A549 (cell line): ENCODE data around the gene ME2. TPM values are rescaled to one million over a fixed set of nuclear protein-coding genes. Genes with fewer than 3 reads are reported as not detected.
"Not testable (repeated sequence)": the region's sequence is repeated elsewhere in the genome, so short reads cannot be mapped to it uniquely, and the experiment has no call there.

Experiments
- ATAC-seq, 2 experiments: fragments of 200-7000 bp in 1 of 2; fragments of >200 bp in 1 of 2; cut with Nextera tagmentation in 1 of 2; cut with Tn5 transposase in 1 of 2; 3 replicates each; pipeline versions ENCODE4 v1.8.0 to v1.9.1; 2018 to 2020; ENCODE audit warnings: mild to moderate bottlenecking in 1 of 2, moderate library complexity in 1 of 2
- CTCF ChIA-PET: fragments of 300-600 bp; sonication (Branson Sonifier 250); formaldehyde crosslinking; extraction: SDS; loops from one replicate; lab custom pipeline; 2021; ENCODE audit warnings: antibody characterized with exemption, inconsistent platforms; lab: Yijun Ruan, JAX
- POLR2A ChIA-PET: fragments of 350-600 bp; formaldehyde crosslinking; extraction: SDS; loops from one replicate; lab custom pipeline; 2021; ENCODE audit warnings: antibody characterized with exemption, inconsistent platforms; lab: Yijun Ruan, JAX
- DNase-seq, 2 experiments: peaks; one replicate each; pipeline versions ENCODE4 v3.0.0 to v3.0.0-alpha.2; 2011 to 2016; ENCODE audit warnings: low read depth in 1 of 2, low spot score in 1 of 2
- FAIRE-seq: peaks from 2 replicates; lab custom pipeline; 2011; peaks lifted over from hg19 to GRCh38; lab: Jason Lieb, UNC
- H3K27ac ChIP-seq, 2 experiments: fragments of >200 bp; sonication (Bioruptor Twin); formaldehyde crosslinking; 3 replicates each; pipeline ENCODE4 v1.5.1; 2016 to 2017
- H3K4me1 ChIP-seq: fragments of >200 bp; sonication (Bioruptor Twin); formaldehyde crosslinking; 3 replicates; pipeline ENCODE4 v1.6.1; 2016
- H3K4me2 ChIP-seq: fragments of >200 bp; sonication (Bioruptor Twin); formaldehyde crosslinking; 3 replicates; pipeline ENCODE4 v1.6.1; 2016
- H3K4me3 ChIP-seq: fragments of >200 bp; sonication (Bioruptor Twin); formaldehyde crosslinking; 3 replicates; pipeline ENCODE4 v1.5.1; 2016
- H3K9me3 ChIP-seq: fragments of >200 bp; sonication (Bioruptor Twin); formaldehyde crosslinking; 3 replicates; pipeline ENCODE4 v1.6.1; 2016
- CBX8 ChIP-seq: fragments of 200-600 bp; sonication (generic); IDR thresholded peaks from 2 replicates; pipeline ENCODE4 v1.6.1; 2016
- CEBPB ChIP-seq, 2 experiments: fragments of >200 bp in 1 of 2; sonication (Bioruptor Twin) in 1 of 2; formaldehyde crosslinking in 1 of 2; IDR thresholded peaks; 2 replicates each; pipeline ENCODE4 v1.6.1; 2012 to 2016
- CHD4 ChIP-seq: fragments of 200-600 bp; sonication (generic); IDR thresholded peaks from 2 replicates; pipeline ENCODE4 v1.6.1; 2016; ENCODE audit warnings: antibody characterized with exemption, mild to moderate bottlenecking, borderline replicate concordance
- EHF ChIP-seq: fragments of 250-450 bp; sonication (Bioruptor Pico); IDR thresholded peaks from 2 replicates; pipeline ENCODE4 v1.5.0; 2020; ENCODE audit warnings: mild to moderate bottlenecking
- FOSB ChIP-seq: fragments of 250-450 bp; sonication (Bioruptor Pico); IDR thresholded peaks from 2 replicates; pipeline ENCODE4 v1.5.0; 2020; ENCODE audit warnings: mild to moderate bottlenecking, moderate library complexity
- FOSL2 ChIP-seq, 2 experiments: fragments of 450-650 bp in 1 of 2; fragments of >200 bp in 1 of 2; sonication (Bioruptor Twin) in 1 of 2; formaldehyde crosslinking; IDR thresholded peaks; 2 replicates each; pipeline versions ENCODE4 v1.5.0 to v1.6.1; 2016 to 2020; ENCODE audit warnings: mild to moderate bottlenecking in 1 of 2, moderate library complexity in 1 of 2
- HOXA7 ChIP-seq: fragments of 250-450 bp; sonication (Bioruptor Pico); IDR thresholded peaks from 2 replicates; pipeline ENCODE4 v1.5.0; 2020; ENCODE audit warnings: mild to moderate bottlenecking, moderate library complexity
- HOXB13 ChIP-seq: fragments of 250-450 bp; sonication (Bioruptor Pico); IDR thresholded peaks from 2 replicates; pipeline ENCODE4 v1.5.0; 2020; ENCODE audit warnings: low read depth, mild to moderate bottlenecking, moderate library complexity
- HOXB5 ChIP-seq: fragments of 250-450 bp; sonication (Bioruptor Pico); IDR thresholded peaks from 2 replicates; pipeline ENCODE4 v1.5.0; 2020; ENCODE audit warnings: mild to moderate bottlenecking, moderate library complexity
- MAFK ChIP-seq: fragments of 450-650 bp; IDR thresholded peaks from 2 replicates; pipeline ENCODE4 v1.6.1; 2014; ENCODE audit not compliant: partially characterized antibody
- MAZ ChIP-seq: fragments of 150-350 bp; IDR thresholded peaks from 2 replicates; pipeline ENCODE4 v1.6.1; 2014; ENCODE audit warnings: antibody characterized with exemption, low read depth, low read length, borderline replicate concordance
- NFE2L2 ChIP-seq: fragments of 150-350 bp; conservative IDR thresholded peaks from 2 replicates; pipeline ENCODE4 v1.6.1; 2014; ENCODE audit warnings: low read length
- POLR2AphosphoS2 ChIP-seq: conservative IDR thresholded peaks from 2 replicates; pipeline ENCODE4 v1.6.1; 2012; ENCODE audit warnings: low read length, improper control_type of control experiment, inconsistent platforms
- RFX5 ChIP-seq: fragments of 450-650 bp; IDR thresholded peaks from 2 replicates; pipeline ENCODE4 v1.7.1; 2014; ENCODE audit warnings: antibody characterized with exemption, mild to moderate bottlenecking, moderate library complexity
- RNF2 ChIP-seq: fragments of 200-600 bp; sonication (generic); IDR thresholded peaks from 2 replicates; pipeline ENCODE4 v1.6.1; 2016; ENCODE audit warnings: low read depth, mild to moderate bottlenecking, antibody characterized with exemption, moderate library complexity, borderline replicate concordance
- SMC3 ChIP-seq: fragments of >200 bp; sonication (Bioruptor Twin); formaldehyde crosslinking; IDR thresholded peaks from 3 replicates; pipeline ENCODE4 v1.6.1; 2018; ENCODE audit warnings: inconsistent platforms
- USF2 ChIP-seq: fragments of 450-650 bp; IDR thresholded peaks from 2 replicates; pipeline ENCODE4 v1.6.1; 2014; ENCODE audit warnings: antibody characterized with exemption
- WGBS: methylation state at CpG from one replicate; pipeline ENCODE4 v1.1.6; 2017; ENCODE audit errors: missing lambda C conversion rate; 5-methylcytosine and 5-hydroxymethylcytosine counted together
- polyA plus RNA-seq, 4 experiments: library from polyadenylated mRNA; depleted of rRNA in 3 of 4; stranded (reverse); fragments of >200 nt; fragmentation: RNase III in 1 of 4; extraction: RNeasy Plus Mini Kit Qiagen cat#74134 plus additional on column Dnase treatment in 1 of 4; gene quantifications; 2 replicates in 3 of 4; 3 replicates in 1 of 4; pipeline ENCODE4 v1.2.3, GENCODE V29; 2011 to 2017
- TF ChIP-seq, protein P1 (sequence below): IDR thresholded peaks from 2 replicates; pipeline ENCODE4 v1.6.1; 2012; ENCODE audit warnings: low read depth, borderline replicate concordance
- TF ChIP-seq, protein P2 (sequence below): fragments of 150-350 bp; IDR thresholded peaks from 2 replicates; pipeline ENCODE4 v1.6.1; 2014; ENCODE audit warnings: low read depth, mild to moderate bottlenecking, low read length

Gene ME2
- polyA plus RNA-seq, 2 of the 4 experiments (the other 2 are of a cell fraction), result 46.8 to 88.0 TPM

DNA sequence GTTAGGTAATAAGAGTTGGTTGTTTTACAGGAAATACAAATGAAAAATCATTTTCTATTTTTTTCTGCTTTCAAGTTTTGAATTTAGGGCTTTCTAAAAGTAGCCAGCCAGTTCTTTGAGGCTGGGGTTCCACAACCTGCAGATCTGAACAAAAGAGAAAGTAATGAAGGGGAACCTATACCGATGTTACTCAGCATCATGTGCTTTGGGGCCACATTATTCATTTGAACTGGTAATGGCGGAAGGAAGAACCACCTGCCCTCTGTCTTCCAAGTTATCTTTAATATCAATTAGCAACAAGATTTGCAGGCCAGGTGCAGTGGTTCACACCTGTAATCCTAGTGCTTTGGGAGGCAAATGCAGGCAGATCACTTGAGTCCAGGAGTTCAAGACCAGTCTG is 46.2 kb upstream of the ME2 start:
- FAIRE-seq, result no peak
- CTCF ChIA-PET, result interaction anchor here (4.3 kb wide), 1 partner anchor 13 kb away, joined by 24 read pairs; the partner anchor contains the start of gene MRO
- WGBS, result 96% methylated on average over 2 of the region's 2 CpGs
- Histone ChIP-seq H3K9me3 (no peaks in the 10 kb centered on the region), H3K4me2 (no peak overlapping the region)
- no peak for ATAC-seq
- TF ChIP-seq, protein P1, sequence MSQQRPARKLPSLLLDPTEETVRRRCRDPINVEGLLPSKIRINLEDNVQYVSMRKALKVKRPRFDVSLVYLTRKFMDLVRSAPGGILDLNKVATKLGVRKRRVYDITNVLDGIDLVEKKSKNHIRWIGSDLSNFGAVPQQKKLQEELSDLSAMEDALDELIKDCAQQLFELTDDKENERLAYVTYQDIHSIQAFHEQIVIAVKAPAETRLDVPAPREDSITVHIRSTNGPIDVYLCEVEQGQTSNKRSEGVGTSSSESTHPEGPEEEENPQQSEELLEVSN, result no peak
- TF ChIP-seq USF2, result no peak
- TF ChIP-seq SMC3, result no peak
- TF ChIP-seq RFX5, result no peak
- TF ChIP-seq, all 56 proteins: peak for 0
- POLR2A ChIA-PET, result interaction anchor here (0.6 kb wide), 1 partner anchor 30 kb away, joined by 4 read pairs; no protein-coding TSS in a partner anchor
- DNase-seq, result no peak
- Histone ChIP-seq H3K27ac (no peak overlapping the region), H3K4me3 (no peak overlapping the region), H3K4me1 (peaks cover 14% of the 10 kb centered on the region)

GRCh38 chr18:50833496-50833895 is 45.4 kb upstream of the ME2 start:
- CTCF ChIA-PET, result interaction anchor here (0.9 to 4.3 kb wide), 2 partner anchors 13 to 133 kb away, joined by 5 to 24 read pairs; partner anchors contain the start of gene MRO
- POLR2A ChIA-PET, ATAC-seq, H3K27ac ChIP-seq, DNase-seq, H3K4me2 ChIP-seq, H3K9me3 ChIP-seq, H3K4me3 ChIP-seq, FAIRE-seq: not testable (repeated sequence)
- peaks cover 14% of the 10 kb centered on the region for H3K4me1 ChIP-seq
- whole genome bisulfite sequencing, result 93% methylated on average over 7 of the region's 7 CpGs

GRCh38 chr18:50836521-50836957 is 42.4 kb upstream of the ME2 start:
- H3K4me2 ChIP-seq, result peak overlapping the region; percentile 30; the same call in 2 of the 3 replicates
- no peak for TF ChIP-seq CBX8
- TF ChIP-seq NFE2L2, result no peak
- no peak for TF ChIP-seq POLR2AphosphoS2
- TF ChIP-seq FOSB, result no peak
- TF ChIP-seq, protein P2, sequence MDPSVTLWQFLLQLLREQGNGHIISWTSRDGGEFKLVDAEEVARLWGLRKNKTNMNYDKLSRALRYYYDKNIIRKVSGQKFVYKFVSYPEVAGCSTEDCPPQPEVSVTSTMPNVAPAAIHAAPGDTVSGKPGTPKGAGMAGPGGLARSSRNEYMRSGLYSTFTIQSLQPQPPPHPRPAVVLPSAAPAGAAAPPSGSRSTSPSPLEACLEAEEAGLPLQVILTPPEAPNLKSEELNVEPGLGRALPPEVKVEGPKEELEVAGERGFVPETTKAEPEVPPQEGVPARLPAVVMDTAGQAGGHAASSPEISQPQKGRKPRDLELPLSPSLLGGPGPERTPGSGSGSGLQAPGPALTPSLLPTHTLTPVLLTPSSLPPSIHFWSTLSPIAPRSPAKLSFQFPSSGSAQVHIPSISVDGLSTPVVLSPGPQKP, result no peak
- TF ChIP-seq MAFK, result no peak
- TF ChIP-seq FOSL2 (IDR thresholded peaks at IDR 0.05), result no peak
- peak; percentile 72 for TF ChIP-seq FOSL2 (CRISPR knock-in tag; IDR thresholded peaks at IDR 0.05)
- TF ChIP-seq MAZ, result no peak
- 0 out of 2 replicates have a peak, but pooled peaks have one; percentile 56 for TF ChIP-seq USF2
- no peak for TF ChIP-seq EHF (CRISPR knock-in tag)
- TF ChIP-seq CEBPB (IDR thresholded peaks at IDR 0.05), result no peak
- no peak for TF ChIP-seq RNF2
- TF ChIP-seq HOXB5, result peak; percentile 70
- TF ChIP-seq HOXB13 (CRISPR knock-in tag), result no peak
- no peak for TF ChIP-seq HOXA7 (CRISPR knock-in tag)
- TF ChIP-seq CHD4, result no peak
- peak in 1 of 2 experiments; percentile 48 for DNase-seq
- peaks cover 10% of the 10 kb centered on the region for H3K4me1 ChIP-seq
- H3K9me3 ChIP-seq, result no peaks in the 10 kb centered on the region
- POLR2A ChIA-PET, result interaction anchor here (0.7 kb wide), 1 partner anchor 10 kb away, joined by 8 read pairs; no protein-coding TSS in a partner anchor
- CTCF ChIA-PET, result interaction anchor here (1.5 kb wide), 2 partner anchors 12 to 17 kb away, joined by 3 to 7 read pairs; no protein-coding TSS in a partner anchor
- FAIRE-seq, result no peak
- WGBS, result 65% methylated on average over 2 of the region's 2 CpGs
- H3K4me3 ChIP-seq, result no peak overlapping the region
- 0 out of 6 replicates have a peak, but pooled peaks of 1 of the 2 experiments have one; percentile 28 for ATAC-seq
- 0 out of 6 replicates have a peak overlapping the region, but pooled peaks of 1 of the 2 experiments have one; percentile 34 for H3K27ac ChIP-seq
